Measurements from ENCODE around the gene ZNF311. TPM values are rescaled to one million over a fixed set of nuclear protein-coding genes. Genes with fewer than 3 reads are reported as not detected.
A peak's percentile ranks its signal among the peaks of the same experiment; 100 is the strongest.

ZNF311 gene
- total RNA-seq (ENCODE audit: unreplicated experiment), result 1.6 TPM
- long read RNA-seq, partial matches to known transcripts, result 2 of 2 reads
- long read RNA-seq, other reads (novel, unspliced or antisense), result 0 of 2 reads

GRCh38 chr6:29005183-29005885, at the start of gene ZNF311:
Gene ZNF311, minus strand, starts transcription at chr6:29005315. Its CDS starts 1,361 bp downstream, at chr6:29003954.
- Mint-ChIP-seq H3K9me3 (ENCODE audit: unreplicated experiment) (no peaks in the 10 kb centered on the region), H3K4me3 (ENCODE audit: unreplicated experiment) (peak within 1 kb of the TSS; percentile 91), H3K27ac (ENCODE audit: unreplicated experiment) (peak within 1 kb of the TSS; percentile 76), H3K27me3 (ENCODE audit: unreplicated experiment) (peaks cover 3% of the 10 kb centered on the region), H3K36me3 (ENCODE audit: low read depth, unreplicated experiment) (no peaks in the 10 kb centered on the region), H3K4me1 (ENCODE audit: unreplicated experiment) (peaks cover 3% of the 10 kb centered on the region)
- no peak for TF ChIP-seq CTCF (IDR thresholded peaks at IDR 0.05; ENCODE audit: unreplicated experiment)
- peak; percentile 15 for DNase-seq (ENCODE audit: low spot score)

- Mint-ChIP-seq H3K27ac (ENCODE audit: unreplicated experiment) (no peak overlapping the region), H3K36me3 (ENCODE audit: low read depth, unreplicated experiment) (no peaks in the 10 kb centered on the region), H3K4me3 (ENCODE audit: unreplicated experiment) (no peak overlapping the region), H3K9me3 (ENCODE audit: unreplicated experiment) (no peaks in the 10 kb centered on the region), H3K4me1 (ENCODE audit: unreplicated experiment) (no peaks in the 10 kb centered on the region), H3K27me3 (ENCODE audit: unreplicated experiment) (no peaks in the 10 kb centered on the region)
- no peak for TF ChIP-seq CTCF (IDR thresholded peaks at IDR 0.05; ENCODE audit: unreplicated experiment)
- DNase-seq (ENCODE audit: low spot score), result no peak
These were observed 46.6 kb upstream of the ZNF311 start for GRCh38 chr6:29051680-29052079.

- DNase-seq (ENCODE audit: low spot score), result no peak
- Mint-ChIP-seq H3K36me3 (ENCODE audit: low read depth, unreplicated experiment) (no peaks in the 10 kb centered on the region), H3K27me3 (ENCODE audit: unreplicated experiment) (no peaks in the 10 kb centered on the region), H3K9me3 (ENCODE audit: unreplicated experiment) (no peaks in the 10 kb centered on the region), H3K4me1 (ENCODE audit: unreplicated experiment) (peaks cover 2% of the 10 kb centered on the region), H3K4me3 (ENCODE audit: unreplicated experiment) (no peak within 1 kb of the TSS), H3K27ac (ENCODE audit: unreplicated experiment) (no peak within 1 kb of the TSS)
- TF ChIP-seq CTCF (IDR thresholded peaks at IDR 0.05; ENCODE audit: unreplicated experiment), result no peak
These were observed 40.0 kb upstream of the ZNF311 start, which contains the start of gene OR2W1 for GRCh38 chr6:29045075-29045474. Gene OR2W1, minus strand, starts transcription at chr6:29045175. Its CDS starts 0 bp downstream, at chr6:29045175.

GRCh38 chr6:29035951-29036350, 30.8 kb upstream of the ZNF311 start:
- TF ChIP-seq CTCF (IDR thresholded peaks at IDR 0.05; ENCODE audit: unreplicated experiment), result no peak
- Mint-ChIP-seq H3K27ac (ENCODE audit: unreplicated experiment) (no peak overlapping the region), H3K4me1 (ENCODE audit: unreplicated experiment) (no peaks in the 10 kb centered on the region), H3K4me3 (ENCODE audit: unreplicated experiment) (no peak overlapping the region), H3K9me3 (ENCODE audit: unreplicated experiment) (no peaks in the 10 kb centered on the region), H3K36me3 (ENCODE audit: low read depth, unreplicated experiment) (no peaks in the 10 kb centered on the region), H3K27me3 (ENCODE audit: unreplicated experiment) (no peaks in the 10 kb centered on the region)
- no peak for DNase-seq (ENCODE audit: low spot score)

GRCh38 chr6:29028821-29029220, 23.7 kb upstream of the ZNF311 start:
- no peaks in the 10 kb centered on the region for H3K36me3 Mint-ChIP-seq (ENCODE audit: low read depth, unreplicated experiment)
- no peaks in the 10 kb centered on the region for H3K4me1 Mint-ChIP-seq (ENCODE audit: unreplicated experiment)
- H3K27me3 Mint-ChIP-seq (ENCODE audit: unreplicated experiment), result no peaks in the 10 kb centered on the region
- no peak for TF ChIP-seq CTCF (IDR thresholded peaks at IDR 0.05; ENCODE audit: unreplicated experiment)
- no peak for DNase-seq (ENCODE audit: low spot score)
- no peak overlapping the region for H3K4me3 Mint-ChIP-seq (ENCODE audit: unreplicated experiment)
- H3K9me3 Mint-ChIP-seq (ENCODE audit: unreplicated experiment), result no peaks in the 10 kb centered on the region
- no peak overlapping the region for H3K27ac Mint-ChIP-seq (ENCODE audit: unreplicated experiment)

Measured in endothelial cell (in vitro differentiated cells).